ENCODE measurements around the gene BGLAP. TPM values are rescaled to one million over a fixed set of nuclear protein-coding genes. Genes with fewer than 3 reads are reported as not detected.
A peak's percentile ranks its signal among the peaks of the same experiment; 100 is the strongest.

Gene BGLAP
- polyA plus RNA-seq, 1 of the 3 experiments (the other 2 are of a cell fraction), result 1.1 TPM

GRCh38 chr1:156241311-156241811 is 623 bp upstream of the BGLAP start:
- no peaks in the 10 kb centered on the region for H3K9me2 ChIP-seq
- H3K9me3 ChIP-seq, result no peaks in the 10 kb centered on the region
- H2AFZ ChIP-seq (ENCODE audit: low read depth), result no peak overlapping the region; the same call in 1 of the 2 replicates
- H3K4me3 ChIP-seq (ENCODE audit: low read depth in 2 of 2, low read length in 1 of 2), result no peak overlapping the region
- ChIA-PET POLR2A (interaction anchor here (0.6 to 1.0 kb wide), 4 partner anchors 8 to 41 kb away, joined by 3 to 5 read pairs (median 4); partner anchors contain the start of gene SMG5), CTCF (interaction anchor here (1.2 to 1.3 kb wide), 2 partner anchors 16 to 145 kb away, joined by 3 to 4 read pairs; no protein-coding TSS in a partner anchor)
- peaks cover 7 to 25% of the 10 kb centered on the region in 2 experiments; a peak in 2 of 4 replicates for H3K4me1 ChIP-seq (ENCODE audit: control insufficient read depth in 1 of 2, insufficient read depth in 2 of 2, low read depth in 1 of 2, low read length in 1 of 2)
- H4K20me1 ChIP-seq (ENCODE audit: insufficient read depth), result no peaks in the 10 kb centered on the region
- peaks cover 3 to 9% of the 10 kb centered on the region in 2 experiments for H3K36me3 ChIP-seq (replicated peaks in 1 of 2; ENCODE audit: control insufficient read depth in 1 of 2, insufficient read depth in 2 of 2, low read length in 1 of 2)
- H3K27ac ChIP-seq (ENCODE audit: low read depth in 2 of 2, low read length in 1 of 2), result no peak overlapping the region; a peak in 1 of 4 replicates
- no peaks in the 10 kb centered on the region for H3K79me2 ChIP-seq (ENCODE audit: insufficient read depth)
- TF ChIP-seq CHD2 (IDR thresholded peaks at IDR 0.05; ENCODE audit: low read length, partially characterized antibody) (no peak), SIN3A (IDR thresholded peaks at IDR 0.05; ENCODE audit: borderline replicate concordance, low read depth, low read length) (0 out of 2 replicates have a peak, but pooled peaks have one; percentile 20), SMC3 (IDR thresholded peaks at IDR 0.05; ENCODE audit: low read depth, low read length) (no peak), YY1 (IDR thresholded peaks at IDR 0.05; ENCODE audit: low read depth) (no peak), FOSL2 (IDR thresholded peaks at IDR 0.05; ENCODE audit: borderline replicate concordance, low read depth) (peak; percentile 67), GATA2 (CRISPR knock-in tag; IDR thresholded peaks at IDR 0.05) (no peak), EZH2phosphoT487 (IDR thresholded peaks at IDR 0.05; ENCODE audit: borderline replicate concordance, low read depth) (no peak), JUND (IDR thresholded peaks at IDR 0.05) (0 out of 2 replicates have a peak, but pooled peaks have one; percentile 24)
- TF ChIP-seq, protein P1, sequence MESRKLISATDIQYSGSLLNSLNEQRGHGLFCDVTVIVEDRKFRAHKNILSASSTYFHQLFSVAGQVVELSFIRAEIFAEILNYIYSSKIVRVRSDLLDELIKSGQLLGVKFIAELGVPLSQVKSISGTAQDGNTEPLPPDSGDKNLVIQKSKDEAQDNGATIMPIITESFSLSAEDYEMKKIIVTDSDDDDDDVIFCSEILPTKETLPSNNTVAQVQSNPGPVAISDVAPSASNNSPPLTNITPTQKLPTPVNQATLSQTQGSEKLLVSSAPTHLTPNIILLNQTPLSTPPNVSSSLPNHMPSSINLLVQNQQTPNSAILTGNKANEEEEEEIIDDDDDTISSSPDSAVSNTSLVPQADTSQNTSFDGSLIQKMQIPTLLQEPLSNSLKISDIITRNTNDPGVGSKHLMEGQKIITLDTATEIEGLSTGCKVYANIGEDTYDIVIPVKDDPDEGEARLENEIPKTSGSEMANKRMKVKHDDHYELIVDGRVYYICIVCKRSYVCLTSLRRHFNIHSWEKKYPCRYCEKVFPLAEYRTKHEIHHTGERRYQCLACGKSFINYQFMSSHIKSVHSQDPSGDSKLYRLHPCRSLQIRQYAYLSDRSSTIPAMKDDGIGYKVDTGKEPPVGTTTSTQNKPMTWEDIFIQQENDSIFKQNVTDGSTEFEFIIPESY (IDR thresholded peaks at IDR 0.05; ENCODE audit: borderline replicate concordance, low read depth), result no peak
- 60% methylated on average over 14 of the region's 15 CpGs for WGBS (ENCODE audit: low lambda C conversion rate)
- H3F3A ChIP-seq (replicated peaks; ENCODE audit: insufficient read depth), result no peaks in the 10 kb centered on the region
- no peak overlapping the region for H3K9ac ChIP-seq
- DNase-seq, result no peak
- no peaks in the 10 kb centered on the region for H3K27me3 ChIP-seq (ENCODE audit: insufficient read depth)
- peak overlapping the region; percentile 36; the same call in 1 of the 2 replicates for H3K4me2 ChIP-seq

- POLR2A ChIA-PET, result interaction anchor here (0.6 kb wide), 1 partner anchor 172 kb away, joined by 3 read pairs; no protein-coding TSS in a partner anchor
- no peak overlapping the region for H2AFZ ChIP-seq (ENCODE audit: low read depth)
- no peaks in the 10 kb centered on the region for H3K27me3 ChIP-seq (ENCODE audit: insufficient read depth)
- no peak overlapping the region for H3K4me2 ChIP-seq
- no peaks in the 10 kb centered on the region for H3F3A ChIP-seq (replicated peaks; ENCODE audit: insufficient read depth)
- H3K27ac ChIP-seq (ENCODE audit: low read depth in 2 of 2, low read length in 1 of 2), result peak overlapping the region in 1 of 2 experiments; percentile 62; a peak in 1 of 4 replicates
- no peak for DNase-seq
- TF ChIP-seq TCF12 (IDR thresholded peaks at IDR 0.05) (no peak), GABPA (IDR thresholded peaks at IDR 0.05; ENCODE audit: low read depth) (no peak), RXRA (IDR thresholded peaks at IDR 0.05; ENCODE audit: borderline replicate concordance, low read depth) (no peak), POLR2AphosphoS5 (IDR thresholded peaks at IDR 0.05; ENCODE audit: low read depth, low read length) (no peak), CHD2 (IDR thresholded peaks at IDR 0.05; ENCODE audit: low read length, partially characterized antibody) (no peak), RAD21 (IDR thresholded peaks at IDR 0.05; ENCODE audit: low read length) (no peak), EZH2phosphoT487 (IDR thresholded peaks at IDR 0.05; ENCODE audit: borderline replicate concordance, low read depth) (no peak), RCOR1 (IDR thresholded peaks at IDR 0.05; ENCODE audit: low read length) (no peak), NRF1 (IDR thresholded peaks at IDR 0.05; ENCODE audit: low read depth, low read length) (no peak), FOXM1 (IDR thresholded peaks at IDR 0.05; ENCODE audit: low read depth) (no peak)
- TF ChIP-seq, protein P2, sequence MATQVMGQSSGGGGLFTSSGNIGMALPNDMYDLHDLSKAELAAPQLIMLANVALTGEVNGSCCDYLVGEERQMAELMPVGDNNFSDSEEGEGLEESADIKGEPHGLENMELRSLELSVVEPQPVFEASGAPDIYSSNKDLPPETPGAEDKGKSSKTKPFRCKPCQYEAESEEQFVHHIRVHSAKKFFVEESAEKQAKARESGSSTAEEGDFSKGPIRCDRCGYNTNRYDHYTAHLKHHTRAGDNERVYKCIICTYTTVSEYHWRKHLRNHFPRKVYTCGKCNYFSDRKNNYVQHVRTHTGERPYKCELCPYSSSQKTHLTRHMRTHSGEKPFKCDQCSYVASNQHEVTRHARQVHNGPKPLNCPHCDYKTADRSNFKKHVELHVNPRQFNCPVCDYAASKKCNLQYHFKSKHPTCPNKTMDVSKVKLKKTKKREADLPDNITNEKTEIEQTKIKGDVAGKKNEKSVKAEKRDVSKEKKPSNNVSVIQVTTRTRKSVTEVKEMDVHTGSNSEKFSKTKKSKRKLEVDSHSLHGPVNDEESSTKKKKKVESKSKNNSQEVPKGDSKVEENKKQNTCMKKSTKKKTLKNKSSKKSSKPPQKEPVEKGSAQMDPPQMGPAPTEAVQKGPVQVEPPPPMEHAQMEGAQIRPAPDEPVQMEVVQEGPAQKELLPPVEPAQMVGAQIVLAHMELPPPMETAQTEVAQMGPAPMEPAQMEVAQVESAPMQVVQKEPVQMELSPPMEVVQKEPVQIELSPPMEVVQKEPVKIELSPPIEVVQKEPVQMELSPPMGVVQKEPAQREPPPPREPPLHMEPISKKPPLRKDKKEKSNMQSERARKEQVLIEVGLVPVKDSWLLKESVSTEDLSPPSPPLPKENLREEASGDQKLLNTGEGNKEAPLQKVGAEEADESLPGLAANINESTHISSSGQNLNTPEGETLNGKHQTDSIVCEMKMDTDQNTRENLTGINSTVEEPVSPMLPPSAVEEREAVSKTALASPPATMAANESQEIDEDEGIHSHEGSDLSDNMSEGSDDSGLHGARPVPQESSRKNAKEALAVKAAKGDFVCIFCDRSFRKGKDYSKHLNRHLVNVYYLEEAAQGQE (IDR thresholded peaks at IDR 0.05; ENCODE audit: low read depth, low read length), result no peak
- TF ChIP-seq, protein P3, sequence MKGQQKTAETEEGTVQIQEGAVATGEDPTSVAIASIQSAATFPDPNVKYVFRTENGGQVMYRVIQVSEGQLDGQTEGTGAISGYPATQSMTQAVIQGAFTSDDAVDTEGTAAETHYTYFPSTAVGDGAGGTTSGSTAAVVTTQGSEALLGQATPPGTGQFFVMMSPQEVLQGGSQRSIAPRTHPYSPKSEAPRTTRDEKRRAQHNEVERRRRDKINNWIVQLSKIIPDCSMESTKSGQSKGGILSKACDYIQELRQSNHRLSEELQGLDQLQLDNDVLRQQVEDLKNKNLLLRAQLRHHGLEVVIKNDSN (IDR thresholded peaks at IDR 0.05; ENCODE audit: borderline replicate concordance, low read depth), result no peak
- WGBS (ENCODE audit: low lambda C conversion rate), result 70% methylated on average over 2 of the region's 10 CpGs
- H3K9ac ChIP-seq, result no peak overlapping the region
- peaks cover 3 to 6% of the 10 kb centered on the region in 2 experiments for H3K36me3 ChIP-seq (replicated peaks in 1 of 2; ENCODE audit: control insufficient read depth in 1 of 2, insufficient read depth in 2 of 2, low read length in 1 of 2)
- peaks cover 7 to 32% of the 10 kb centered on the region in 2 experiments; a peak in 2 of 4 replicates for H3K4me1 ChIP-seq (ENCODE audit: control insufficient read depth in 1 of 2, insufficient read depth in 2 of 2, low read depth in 1 of 2, low read length in 1 of 2)
- no peaks in the 10 kb centered on the region for H4K20me1 ChIP-seq (ENCODE audit: insufficient read depth)
- CTCF ChIA-PET, result interaction anchor here (1.6 to 1.8 kb wide), 2 partner anchors 17 kb away, joined by 6 to 9 read pairs; no protein-coding TSS in a partner anchor
- no peaks in the 10 kb centered on the region for H3K9me3 ChIP-seq
- H3K4me3 ChIP-seq (ENCODE audit: low read depth in 2 of 2, low read length in 1 of 2), result no peak overlapping the region
- H3K79me2 ChIP-seq (ENCODE audit: insufficient read depth), result no peaks in the 10 kb centered on the region
- no peaks in the 10 kb centered on the region for H3K9me2 ChIP-seq
These were observed 754 bp downstream of the BGLAP start for GRCh38 chr1:156242738-156243137.
